Gastroesophageal sphincter (tissue), 4 donors: ENCODE results near the gene SORBS1. TPM values are rescaled to one million over a fixed set of nuclear protein-coding genes. Genes with fewer than 3 reads are reported as not detected.

Experiments
- ATAC-seq: fragments of 150-250 bp; one replicate; pipeline ENCODE4 v1.9.1; 2016; ENCODE audit warnings: mild to moderate bottlenecking, moderate library complexity
- H3K27ac ChIP-seq, 4 donors: fragments of 200-600 bp; sonication (generic) in 3 of 4; 1 replicate in 3 of 4; 2 replicates in 1 of 4; pipeline ENCODE4 v1.5.1; 2016 to 2019
- H3K27me3 ChIP-seq: fragments of 200-600 bp; sonication (generic); one replicate; pipeline ENCODE4 v1.5.1; 2019
- H3K36me3 ChIP-seq, 2 donors: fragments of 200-600 bp; sonication (generic); one replicate each; pipeline ENCODE4 v1.5.1; 2019; ENCODE audit warnings: control low read depth in 1 of 2
- H3K4me1 ChIP-seq, 3 donors: fragments of 200-600 bp; sonication (generic); 1 replicate in 2 of 3; 2 replicates in 1 of 3; pipeline ENCODE4 v1.5.1; 2016 to 2019; ENCODE audit warnings: control low read depth in 2 of 3
- H3K4me3 ChIP-seq, 2 donors: fragments of 200-600 bp; sonication (generic); one replicate each; pipeline ENCODE4 v1.5.1; 2019; ENCODE audit warnings: mild to moderate bottlenecking in 1 of 2, moderate library complexity in 1 of 2
- H3K9me3 ChIP-seq, 3 donors: fragments of 200-600 bp; sonication (generic); one replicate each; pipeline ENCODE4 v1.5.1; 2017 to 2019; ENCODE audit warnings: control low read depth in 2 of 3
- CTCF ChIP-seq, 4 experiments: fragments of 200-600 bp in 2 of 4; fragments of 450-650 bp in 2 of 4; sonication (generic) in 1 of 4; IDR thresholded peaks; one replicate each; pipeline ENCODE4 v1.5.1; 2017 to 2019; ENCODE audit warnings: antibody characterized with exemption in 4 of 4, mild to moderate bottlenecking in 2 of 4, moderate library complexity in 2 of 4
- EP300 ChIP-seq: sonication (generic); formaldehyde crosslinking; IDR thresholded peaks from one replicate; pipeline ENCODE4 v1.6.1; 2017; ENCODE audit warnings: antibody characterized with exemption, mild to moderate bottlenecking
- POLR2A ChIP-seq, 2 donors: fragments of 450-650 bp; IDR thresholded peaks; one replicate each; pipeline ENCODE4 v1.6.1; 2017; ENCODE audit warnings: antibody characterized with exemption in 2 of 2, mild to moderate bottlenecking in 2 of 2, moderate library complexity in 1 of 2
- POLR2AphosphoS5 ChIP-seq: sonication (generic); formaldehyde crosslinking; IDR thresholded peaks from one replicate; pipeline ENCODE4 v1.6.1; 2017; ENCODE audit warnings: antibody characterized with exemption
- WGBS, 2 donors: methylation state at CpG; one replicate each; pipeline ENCODE4 v1.1.5; 2018; ENCODE audit warnings: low coverage in 1 of 2; 5-methylcytosine and 5-hydroxymethylcytosine counted together
- total RNA-seq, 4 donors: library from RNA; depleted of rRNA; stranded (reverse); fragments of >200 nt; gene quantifications; one replicate each; pipeline ENCODE4 v1.1.0, GENCODE V29; 2016

Gene SORBS1
- total RNA-seq, 4 donors from 2014 or later = 1,866 to 2,220 (median 1,948) TPM

- Histone ChIP-seq H3K36me3 (no peaks in the 10 kb centered on the region), H3K27ac (peak overlapping the region; percentile 84 to 100 (median 96)), H3K27me3 (no peaks in the 10 kb centered on the region), H3K9me3 (no peaks in the 10 kb centered on the region), H3K4me3 (no peak overlapping the region), H3K4me1 (peaks cover 6 to 100% (median 11%) of the 10 kb centered on the region in 3 donors)
- WGBS, 2 donors = 47% methylated on average over 4 of the region's 7 CpGs; no CpG with 5 or more reads in 1 of the 2 donors
- ATAC-seq = no peak
- TF ChIP-seq CTCF (IDR thresholded peaks at IDR 0.05) (no peak), POLR2A (IDR thresholded peaks at IDR 0.05) (no peak), POLR2AphosphoS5 (no peak), EP300 (no peak)
These were observed 35.1 kb downstream of the SORBS1 start for GRCh38 chr10:95526044-95526443.

GRCh38 chr10:95525033-95525418 lies 36.1 kb downstream of the SORBS1 start:
- Histone ChIP-seq H3K27ac (peak overlapping the region; percentile 84 to 100 (median 96)), H3K27me3 (no peaks in the 10 kb centered on the region), H3K4me3 (no peak overlapping the region), H3K36me3 (no peaks in the 10 kb centered on the region), H3K9me3 (no peaks in the 10 kb centered on the region), H3K4me1 (peaks cover 6 to 100% (median 10%) of the 10 kb centered on the region in 3 donors)
- 71 to 81% methylated on average over 4 of the region's 4 CpGs for WGBS, 2 donors
- TF ChIP-seq POLR2AphosphoS5 (no peak), CTCF (IDR thresholded peaks at IDR 0.05) (no peak), EP300 (no peak), POLR2A (IDR thresholded peaks at IDR 0.05) (no peak)
- no peak for ATAC-seq

- 62 to 78% methylated on average over 5 to 7 of the region's 7 CpGs for WGBS, 2 donors
- Histone ChIP-seq H3K9me3 (no peaks in the 10 kb centered on the region), H3K4me1 (peaks cover 5 to 100% (median 5%) of the 10 kb centered on the region in 3 donors), H3K36me3 (no peaks in the 10 kb centered on the region), H3K27me3 (no peaks in the 10 kb centered on the region), H3K27ac (peak overlapping the region; percentile 84 to 100 (median 96)), H3K4me3 (no peak overlapping the region)
- ATAC-seq = no peak
- TF ChIP-seq EP300 = no peak
- TF ChIP-seq CTCF (IDR thresholded peaks at IDR 0.05) = no peak
- no peak for TF ChIP-seq POLR2A (IDR thresholded peaks at IDR 0.05)
- TF ChIP-seq POLR2AphosphoS5 = no peak
These were observed 36.7 kb downstream of the SORBS1 start for GRCh38 chr10:95524358-95525032.

- Histone ChIP-seq H3K27ac (peak overlapping the region; percentile 84 to 100 (median 96)), H3K4me1 (peaks cover 0 to 100% (median 17%) of the 10 kb centered on the region in 3 donors), H3K4me3 (no peak overlapping the region), H3K9me3 (no peaks in the 10 kb centered on the region), H3K27me3 (no peaks in the 10 kb centered on the region), H3K36me3 (no peaks in the 10 kb centered on the region)
- ATAC-seq = no peak
- TF ChIP-seq POLR2AphosphoS5 (peak; percentile 13), CTCF (IDR thresholded peaks at IDR 0.05) (no peak), POLR2A (IDR thresholded peaks at IDR 0.05) (no peak), EP300 (no peak)
- WGBS, 2 donors = 76% methylated on average over 2 of the region's 2 CpGs; no CpG with 5 or more reads in 1 of the 2 donors
These were observed 39.1 kb downstream of the SORBS1 start for GRCh38 chr10:95522117-95522516.

GRCh38 chr10:95520617-95521016 lies 40.6 kb downstream of the SORBS1 start:
- no peaks in the 10 kb centered on the region for H3K9me3 ChIP-seq
- peaks cover 11 to 100% (median 17%) of the 10 kb centered on the region in 3 donors for H3K4me1 ChIP-seq
- WGBS, 2 donors = 80% methylated on average over 1 of the region's 1 CpG; no CpG with 5 or more reads in 1 of the 2 donors
- H3K36me3 ChIP-seq = no peaks in the 10 kb centered on the region
- H3K27me3 ChIP-seq = no peaks in the 10 kb centered on the region
- TF ChIP-seq POLR2AphosphoS5 = no peak
- TF ChIP-seq POLR2A (IDR thresholded peaks at IDR 0.05) = no peak
- TF ChIP-seq CTCF (IDR thresholded peaks at IDR 0.05) = no peak
- TF ChIP-seq EP300 = no peak
- H3K27ac ChIP-seq = peak overlapping the region; percentile 84 to 100 (median 96)
- no peak for ATAC-seq
- no peak overlapping the region for H3K4me3 ChIP-seq
